Epithelial cell of alveolus of lung (primary cell): Measurements from ENCODE around the gene ROMO1. TPM values are rescaled to one million over a fixed set of nuclear protein-coding genes. Genes with fewer than 3 reads are reported as not detected.

Experiments used
- total RNA-seq: library from RNA; depleted of rRNA; stranded (reverse); fragments of >200 nt; gene quantifications from 2 replicates; pipeline ENCODE4 v1.2.1, GENCODE V29; 2015

The ROMO1 gene
- total RNA-seq, result 335 and 561 TPM in 2 replicates

GRCh38 chr20:35699127-35699956, at the start of gene ROMO1, which contains the start of gene NFS1:
ROMO1 (plus strand) TSS chr20:35699405; CDS start chr20:35699633, 228 bp downstream.
NFS1 (minus strand) TSS chr20:35699352; CDS start chr20:35699288, 64 bp downstream.

GRCh38 chr20:35664466-35665206, 34.6 kb upstream of the ROMO1 start, which contains the start of the genes CPNE1 and RBM12:
CPNE1 (minus strand) TSS chr20:35664900; CDS start chr20:35632923, 31,977 bp downstream.
RBM12 (minus strand) TSS chr20:35664900; CDS start chr20:35655322, 9,578 bp downstream.

GRCh38 chr20:35741892-35742740, 42.9 kb downstream of the ROMO1 start, which contains the start of gene RBM39:
RBM39 (minus strand) TSS chr20:35742260; CDS start chr20:35740874, 1,386 bp downstream.

Other genes starting within 250 kb of the ROMO1 start
- gene CEP250, start 243.8 kb upstream of the ROMO1 start, total RNA-seq, result 16.5 and 20.8 TPM in 2 replicates
- gene C20orf173, start 169.8 kb upstream of the ROMO1 start, total RNA-seq, result not detected in 2 replicates
- gene ERGIC3, start 157.3 kb upstream of the ROMO1 start, total RNA-seq, result 271 and 311 TPM in 2 replicates
- gene SPAG4, start 83.6 kb upstream of the ROMO1 start, total RNA-seq, result 23.7 and 31.5 TPM in 2 replicates
- gene CPNE1, start 34.5 kb upstream of the ROMO1 start, total RNA-seq, result 138 and 198 TPM in 2 replicates
- gene RBM12, start 34.5 kb upstream of the ROMO1 start, total RNA-seq, result 31.9 and 41.3 TPM in 2 replicates
- gene NFS1, start 53 bp upstream of the ROMO1 start, total RNA-seq, result 26.5 and 28.0 TPM in 2 replicates
- gene RBM39, start 42.9 kb downstream of the ROMO1 start, total RNA-seq, result 104 and 206 TPM in 2 replicates
- 26.5 and 39.3 TPM in 2 replicates for gene PHF20, start 72.6 kb downstream of the ROMO1 start, total RNA-seq